Endothelial cell of umbilical vein (primary cell): ENCODE results near the gene SLC25A34. TPM values are rescaled to one million over a fixed set of nuclear protein-coding genes. Genes with fewer than 3 reads are reported as not detected.

Experiments used
- BruUV-seq: library from RNA; stranded (reverse); fragments of 400-500 nt; replicated peaks from 2 replicates; lab custom pipeline; 2021; lab: Mats Ljungman, UMichigan
- CTCF ChIA-PET: fragments of 300-600, 350-600 bp; sonication (Branson Sonifier 250); formaldehyde crosslinking; loops from one replicate; lab custom pipeline; 2021; ENCODE audit warnings: antibody characterized with exemption, inconsistent platforms; lab: Charles Lee
- POLR2A ChIA-PET: fragments of 300-600, 350-600 bp; sonication (Branson Sonifier 250); formaldehyde crosslinking; loops from one replicate; lab custom pipeline; 2021; ENCODE audit warnings: antibody characterized with exemption, inconsistent platforms; lab: Charles Lee
- DNase-seq: peaks from one replicate; pipeline ENCODE4 v3.0.0-alpha.2; 2011; ENCODE audit warnings: low read depth, low spot score
- FAIRE-seq: peaks from 2 replicates; lab custom pipeline; 2011; peaks lifted over from hg19 to GRCh38; lab: Jason Lieb, UNC
- H2AFZ ChIP-seq: 2 replicates; pipeline ENCODE4 v1.6.0; 2012; ENCODE audit warnings: low read depth, low read length, control low read depth, inconsistent platforms
- H3K27ac ChIP-seq: 2 replicates; pipeline ENCODE4 v1.5.1; 2011; ENCODE audit warnings: low read depth, mild to moderate bottlenecking, control low read depth, low read length, moderate library complexity; ENCODE audit not compliant: insufficient read depth
- H3K27me3 ChIP-seq, 2 experiments: 2 replicates each; pipeline versions ENCODE4 v1.6.0 to v1.6.1; 2011; ENCODE audit warnings: low read length in 2 of 2, mixed read lengths in 1 of 2; ENCODE audit not compliant: control insufficient read depth in 2 of 2, insufficient read depth in 2 of 2
- H3K36me3 ChIP-seq, 2 experiments: 2 replicates in 1 of 2; 3 replicates in 1 of 2; pipeline ENCODE4 v1.5.1; 2011; ENCODE audit warnings: low read length in 2 of 2, mild to moderate bottlenecking in 1 of 2, moderate library complexity in 1 of 2; ENCODE audit not compliant: control insufficient read depth in 2 of 2, insufficient read depth in 2 of 2; ENCODE audit errors: extremely low read depth in 1 of 2
- H3K4me1 ChIP-seq: 3 replicates; pipeline ENCODE4 v1.5.1; 2011; ENCODE audit warnings: mild to moderate bottlenecking, low read length; ENCODE audit not compliant: control insufficient read depth, insufficient read depth; ENCODE audit errors: extremely low read depth
- H3K4me2 ChIP-seq: 2 replicates; pipeline ENCODE4 v1.6.1; 2011; ENCODE audit warnings: low read length, control low read depth, mixed read lengths; ENCODE audit not compliant: insufficient read depth
- H3K4me3 ChIP-seq, 3 experiments: fragments of 200-600 bp in 1 of 3; sonication (generic), shearing (Covaris generic) in 1 of 3; replicated peaks in 1 of 3; 2 replicates each; pipeline ENCODE4 v1.5.1; 2011 to 2016; ENCODE audit warnings: control low read depth in 3 of 3, low read length in 3 of 3, mild to moderate bottlenecking in 2 of 3, inconsistent platforms in 1 of 3, low read depth in 1 of 3, moderate library complexity in 1 of 3; ENCODE audit not compliant: insufficient read depth in 1 of 3
- H3K79me2 ChIP-seq: 2 replicates; pipeline ENCODE4 v1.6.0; 2012; ENCODE audit warnings: low read length, inconsistent platforms; ENCODE audit not compliant: control insufficient read depth, insufficient read depth
- H3K9ac ChIP-seq: replicated peaks from 2 replicates; pipeline ENCODE3; 2011; ENCODE audit warnings: low read length, control low read depth; ENCODE audit not compliant: insufficient read depth; ENCODE audit errors: extremely low read depth
- H3K9me1 ChIP-seq: replicated peaks from 3 replicates; pipeline ENCODE4 v1.6.0; 2011; ENCODE audit warnings: mild to moderate bottlenecking, low read length; ENCODE audit not compliant: control insufficient read depth, insufficient read depth; ENCODE audit errors: extremely low read depth
- H3K9me3 ChIP-seq: replicated peaks from 2 replicates; pipeline ENCODE4 v1.5.1; 2012; ENCODE audit warnings: low read length, inconsistent platforms; ENCODE audit not compliant: control insufficient read depth, insufficient read depth
- H4K20me1 ChIP-seq: replicated peaks from 2 replicates; pipeline ENCODE3; 2011; ENCODE audit warnings: mild to moderate bottlenecking, low read length; ENCODE audit not compliant: control insufficient read depth, insufficient read depth; ENCODE audit errors: extremely low read depth
- EZH2 ChIP-seq: IDR thresholded peaks from 2 replicates; pipeline ENCODE4 v1.6.1; 2012; ENCODE audit warnings: borderline replicate concordance, low read depth, mild to moderate bottlenecking, moderate library complexity, low read length, inconsistent platforms; ENCODE audit not compliant: severe bottlenecking
- FOS ChIP-seq: IDR thresholded peaks from 2 replicates; pipeline ENCODE4 v1.6.1; 2011; ENCODE audit warnings: mild to moderate bottlenecking, low read length, moderate library complexity, borderline replicate concordance; ENCODE audit not compliant: insufficient read depth
- GATA2 ChIP-seq: IDR thresholded peaks from 2 replicates; pipeline ENCODE4 v1.7.0; 2011; ENCODE audit warnings: low read depth, mild to moderate bottlenecking, moderate library complexity, mixed read lengths, low read length; ENCODE audit not compliant: insufficient read length, insufficient read depth
- JUN ChIP-seq: IDR thresholded peaks from 2 replicates; pipeline ENCODE4 v1.6.1; 2011; ENCODE audit warnings: borderline replicate concordance, low read depth; ENCODE audit not compliant: insufficient read length, insufficient read depth
- MYC ChIP-seq: IDR thresholded peaks from one replicate; pipeline ENCODE4 v1.6.1; 2011; ENCODE audit warnings: mild to moderate bottlenecking, low read depth, low read length
- POLR2A ChIP-seq: IDR thresholded peaks from 2 replicates; pipeline ENCODE4 v1.6.1; 2012; ENCODE audit warnings: low read depth, mild to moderate bottlenecking, control low read depth, low read length
- POLR2AphosphoS5 ChIP-seq: IDR thresholded peaks from 2 replicates; pipeline ENCODE4 v1.6.1; 2012; ENCODE audit warnings: low read depth, mild to moderate bottlenecking, control low read depth, low read length, moderate library complexity; ENCODE audit not compliant: insufficient read depth
- dilution Hi-C: fragments of 300-500 bp; cut with MboI; formaldehyde crosslinking; loops from one replicate; pipeline ENCODE4 v1.15.0; 2019; ENCODE audit warnings: low sequenced_read_pairs; ENCODE audit not compliant: extremely low pct_ligation_motif_present
- intact Hi-C: fragments of 100-400 bp; cut with micrococcal nuclease; formaldehyde crosslinking; loops from one replicate; pipeline ENCODE4 v1.10.0; 2022
- polyA plus RNA-seq, 4 experiments: library from polyadenylated mRNA; depleted of rRNA in 3 of 4; stranded (reverse) in 3 of 4; unstranded in 1 of 4; fragments of >200 nt; gene quantifications; 2 replicates each; pipeline versions ENCODE4 v1.2.1 to v1.2.3, GENCODE V29; 2011 to 2012; ENCODE audit warnings: missing spikeins in 1 of 4
- total RNA-seq: library from RNA; stranded (reverse); gene quantifications from 2 replicates; pipeline ENCODE4 v1.2.3, GENCODE V29; 2021
- TF ChIP-seq, protein P1 (sequence below), 2 donors: IDR thresholded peaks; 1 replicate in 1 of 2; 2 replicates in 1 of 2; pipeline ENCODE4 v1.5.1; 2011; ENCODE audit warnings: low read length in 2 of 2, mild to moderate bottlenecking in 2 of 2, moderate library complexity in 2 of 2, control low read depth in 1 of 2, inconsistent platforms in 1 of 2, low read depth in 1 of 2; ENCODE audit not compliant: insufficient read depth in 1 of 2; ENCODE audit errors: extremely low read depth in 1 of 2
- TF ChIP-seq, protein P2 (sequence below): IDR thresholded peaks from 2 replicates; pipeline ENCODE4 v1.6.1; 2011; ENCODE audit not compliant: insufficient read depth, insufficient read length

Gene SLC25A34
- total and polyA plus RNA-seq, 2 donors (not counting 3 experiments of a cell fraction or from before 2014, with no cell fraction given), result 0.90 to 1.1 TPM

DNA sequence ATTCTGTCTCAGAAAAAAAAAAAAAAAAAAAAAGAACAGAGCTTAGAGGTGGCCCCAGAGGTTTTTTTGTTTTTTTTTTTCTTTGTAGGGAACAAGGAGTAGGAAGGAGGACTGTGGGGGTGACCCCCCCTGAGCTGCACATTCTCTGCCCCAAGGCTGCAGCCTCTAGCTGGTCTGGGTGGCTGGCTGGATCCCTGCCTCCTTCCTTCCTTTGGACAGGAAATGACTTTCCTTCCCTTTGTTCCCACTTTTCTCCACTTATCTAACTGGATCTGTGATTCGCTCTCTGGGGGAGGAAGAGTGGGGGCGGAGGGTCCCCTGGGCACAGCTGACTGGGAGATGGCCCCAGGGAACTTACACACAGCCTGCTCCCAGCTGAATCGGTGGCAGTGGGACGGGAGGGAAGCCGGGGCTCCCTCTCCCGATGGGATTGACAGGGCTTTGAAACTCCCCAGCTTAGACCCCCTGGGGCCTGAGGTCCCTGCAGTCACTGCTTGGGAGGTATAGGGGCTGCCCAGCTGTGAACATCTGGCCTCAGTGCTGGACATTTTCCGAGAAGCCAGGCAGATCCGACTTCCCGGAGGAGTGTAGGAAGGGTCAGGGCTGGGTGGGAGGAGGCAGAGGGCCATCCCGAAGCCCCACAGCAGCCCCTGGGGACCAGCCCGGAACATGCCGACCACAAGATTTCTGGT lies 24.6 kb downstream of the SLC25A34 start:
- Histone ChIP-seq H3K9ac (peak overlapping the region; percentile 96), H3K79me2 (peaks cover 69% of the 10 kb centered on the region), H2AFZ (no peak overlapping the region), H3K4me2 (peak overlapping the region; percentile 95), H3K36me3 (peaks cover 12 to 23% of the 10 kb centered on the region in 2 experiments), H4K20me1 (no peaks in the 10 kb centered on the region), H3K9me1 (no peaks in the 10 kb centered on the region), H3K4me1 (peaks cover 62% of the 10 kb centered on the region), H3K4me3 (peak overlapping the region; percentile 92 to 99 (median 97)), H3K27ac (peak overlapping the region; percentile 81), H3K27me3 (no peaks in the 10 kb centered on the region), H3K9me3 (no peaks in the 10 kb centered on the region)
- intact Hi-C loops (loop anchor here (1.0 to 5.0 kb wide), 5 partner anchors 11 to 163 kb away; partner anchors contain the start of genes DDI2 and PLEKHM2), dilution Hi-C loops (no loop called here)
- POLR2A ChIA-PET, result interaction anchor here (0.5 to 2.2 kb wide), 9 partner anchors 11 to 1145 kb away, joined by 3 to 26 read pairs (median 4); no protein-coding TSS in a partner anchor
- no TSS peak for BruUV-seq
- TF ChIP-seq, protein P1, sequence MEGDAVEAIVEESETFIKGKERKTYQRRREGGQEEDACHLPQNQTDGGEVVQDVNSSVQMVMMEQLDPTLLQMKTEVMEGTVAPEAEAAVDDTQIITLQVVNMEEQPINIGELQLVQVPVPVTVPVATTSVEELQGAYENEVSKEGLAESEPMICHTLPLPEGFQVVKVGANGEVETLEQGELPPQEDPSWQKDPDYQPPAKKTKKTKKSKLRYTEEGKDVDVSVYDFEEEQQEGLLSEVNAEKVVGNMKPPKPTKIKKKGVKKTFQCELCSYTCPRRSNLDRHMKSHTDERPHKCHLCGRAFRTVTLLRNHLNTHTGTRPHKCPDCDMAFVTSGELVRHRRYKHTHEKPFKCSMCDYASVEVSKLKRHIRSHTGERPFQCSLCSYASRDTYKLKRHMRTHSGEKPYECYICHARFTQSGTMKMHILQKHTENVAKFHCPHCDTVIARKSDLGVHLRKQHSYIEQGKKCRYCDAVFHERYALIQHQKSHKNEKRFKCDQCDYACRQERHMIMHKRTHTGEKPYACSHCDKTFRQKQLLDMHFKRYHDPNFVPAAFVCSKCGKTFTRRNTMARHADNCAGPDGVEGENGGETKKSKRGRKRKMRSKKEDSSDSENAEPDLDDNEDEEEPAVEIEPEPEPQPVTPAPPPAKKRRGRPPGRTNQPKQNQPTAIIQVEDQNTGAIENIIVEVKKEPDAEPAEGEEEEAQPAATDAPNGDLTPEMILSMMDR (IDR thresholded peaks at IDR 0.05; ENCODE audit: extremely low read depth in 1 of 2, insufficient read depth in 1 of 2, low read depth in 1 of 2, low read length in 2 of 2), result no peak
- TF ChIP-seq POLR2A (peak; percentile 78), FOS (peak; percentile 65), MYC (peak; percentile 45), JUN (peak; percentile 36), GATA2 (peak; percentile 99), POLR2AphosphoS5 (peak; percentile 91), EZH2 (no peak)
- TF ChIP-seq, protein P2, sequence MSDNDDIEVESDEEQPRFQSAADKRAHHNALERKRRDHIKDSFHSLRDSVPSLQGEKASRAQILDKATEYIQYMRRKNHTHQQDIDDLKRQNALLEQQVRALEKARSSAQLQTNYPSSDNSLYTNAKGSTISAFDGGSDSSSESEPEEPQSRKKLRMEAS, result no peak
- DNase-seq (peak; percentile 86), FAIRE-seq (peak; percentile 98)
- CTCF ChIA-PET, result interaction anchor here (1.0 to 4.4 kb wide), 7 partner anchors 12 to 164 kb away, joined by 3 to 31 read pairs (median 4); partner anchors contain the start of gene SLC25A34
